GM12891 (cell line): ENCODE data around the gene MATR3.

Experiments used
- POLR2A ChIP-seq: IDR thresholded peaks from 2 replicates; pipeline ENCODE4 v1.6.1; 2011; ENCODE audit warnings: low read depth, low read length, control low read depth
- POLR2AphosphoS5 ChIP-seq: IDR thresholded peaks from 2 replicates; pipeline ENCODE4 v1.6.1; 2011; ENCODE audit warnings: low read depth, low read length, control low read depth
- POU2F2 ChIP-seq: IDR thresholded peaks from 2 replicates; pipeline ENCODE4 v1.6.1; 2011; ENCODE audit warnings: low read depth, mild to moderate bottlenecking, control low read depth, low read length, moderate library complexity
- TAF1 ChIP-seq: IDR thresholded peaks from 2 replicates; pipeline ENCODE4 v1.6.1; 2011; ENCODE audit warnings: low read depth, low read length, control low read depth

- peak; percentile 26; the same call in 1 of the 2 replicates for TF ChIP-seq POU2F2
- TF ChIP-seq POLR2A: peak; percentile 89
- TF ChIP-seq POLR2AphosphoS5: peak; percentile 90
- TF ChIP-seq TAF1: peak; percentile 68; the same call in 1 of the 2 replicates
These were observed 48.3 kb downstream of the MATR3 start, which contains the start of gene PAIP2 for GRCh38 chr5:139341689-139342422.
